Measurements from ENCODE around the gene TIAM2. TPM values are rescaled to one million over a fixed set of nuclear protein-coding genes. Genes with fewer than 3 reads are reported as not detected.
"Not testable (repeated sequence)": the region's sequence is repeated elsewhere in the genome, so short reads cannot be mapped to it uniquely, and the experiment has no call there.

TIAM2 gene
- polyA plus RNA-seq, 1 experiment = 12.6 TPM

GRCh38 chr6:155116571-155116910 is 121.4 kb downstream of the TIAM2 start:
- no peak for TF ChIP-seq CTCF (IDR thresholded peaks at IDR 0.05; ENCODE audit: low read depth, low read length)
- H3K9me3 ChIP-seq (ENCODE audit: control insufficient read depth, insufficient read depth, low read length) = no peaks in the 10 kb centered on the region
- H3K27ac ChIP-seq (ENCODE audit: low read depth, low read length) = no peak overlapping the region
- no peak for DNase-seq (ENCODE audit: low read depth, low spot score)
- ChIA-PET POLR2A (interaction anchor here (0.6 to 1.6 kb wide), 2 partner anchors 13 to 27 kb away, joined by 3 to 7 read pairs; no protein-coding TSS in a partner anchor), CTCF (interaction anchor here (0.8 to 1.4 kb wide), 5 partner anchors 11 to 248 kb away, joined by 3 to 4 read pairs (median 3); no protein-coding TSS in a partner anchor)
- H3K27me3 ChIP-seq (ENCODE audit: control insufficient read depth, insufficient read depth, low read length) = no peaks in the 10 kb centered on the region
- no peak overlapping the region for H3K4me3 ChIP-seq (ENCODE audit: low read depth, low read length)

GRCh38 chr6:155117256-155117655 is 122.1 kb downstream of the TIAM2 start:
- H3K27ac ChIP-seq (ENCODE audit: low read depth, low read length) = peak overlapping the region; percentile 52
- H3K4me3 ChIP-seq (ENCODE audit: low read depth, low read length) = no peak overlapping the region
- ChIA-PET POLR2A (interaction anchor here (0.6 to 1.6 kb wide), 3 partner anchors 14 to 55 kb away, joined by 3 to 7 read pairs (median 4); no protein-coding TSS in a partner anchor), CTCF (interaction anchor here (1.0 to 1.4 kb wide), 3 partner anchors 11 to 249 kb away, joined by 3 read pairs; no protein-coding TSS in a partner anchor)
- TF ChIP-seq CTCF (IDR thresholded peaks at IDR 0.05; ENCODE audit: low read depth, low read length) = no peak
- no peaks in the 10 kb centered on the region for H3K9me3 ChIP-seq (ENCODE audit: control insufficient read depth, insufficient read depth, low read length)
- peak; percentile 57 for DNase-seq (ENCODE audit: low read depth, low spot score)
- H3K27me3 ChIP-seq (ENCODE audit: control insufficient read depth, insufficient read depth, low read length) = no peaks in the 10 kb centered on the region

GRCh38 chr6:155117785-155118184 is 122.7 kb downstream of the TIAM2 start:
- ChIA-PET POLR2A (no interaction called here), CTCF (interaction anchor here (1.4 kb wide), 1 partner anchor 10 kb away, joined by 3 read pairs; no protein-coding TSS in a partner anchor)
- H3K27me3 ChIP-seq (ENCODE audit: control insufficient read depth, insufficient read depth, low read length) = no peaks in the 10 kb centered on the region
- H3K9me3 ChIP-seq (ENCODE audit: control insufficient read depth, insufficient read depth, low read length) = no peaks in the 10 kb centered on the region
- DNase-seq (ENCODE audit: low read depth, low spot score) = no peak
- peak overlapping the region; percentile 52 for H3K27ac ChIP-seq (ENCODE audit: low read depth, low read length)
- no peak for TF ChIP-seq CTCF (IDR thresholded peaks at IDR 0.05; ENCODE audit: low read depth, low read length)
- H3K4me3 ChIP-seq (ENCODE audit: low read depth, low read length) = no peak overlapping the region

- H3K4me3 ChIP-seq (ENCODE audit: low read depth, low read length); H3K9me3 ChIP-seq (ENCODE audit: control insufficient read depth, insufficient read depth, low read length); DNase-seq (ENCODE audit: low read depth, low spot score); H3K27me3 ChIP-seq (ENCODE audit: control insufficient read depth, insufficient read depth, low read length); H3K27ac ChIP-seq (ENCODE audit: low read depth, low read length); POLR2A ChIA-PET: not testable (repeated sequence)
- CTCF ChIA-PET = interaction anchor here (1.6 kb wide), 1 partner anchor 191 kb away, joined by 3 read pairs; no protein-coding TSS in a partner anchor
Measured at GRCh38 chr6:155119201-155119600, 124.1 kb downstream of the TIAM2 start.

GRCh38 chr6:155120034-155120433 is 124.9 kb downstream of the TIAM2 start:
- CTCF ChIA-PET = interaction anchor here (1.3 to 1.6 kb wide), 2 partner anchors 128 to 192 kb away, joined by 3 read pairs; no protein-coding TSS in a partner anchor
- POLR2A ChIA-PET = interaction anchor here (0.6 to 0.7 kb wide), 2 partner anchors 8 to 25 kb away, joined by 3 to 4 read pairs; no protein-coding TSS in a partner anchor
- Histone ChIP-seq H3K4me3 (ENCODE audit: low read depth, low read length) (no peak overlapping the region), H3K27me3 (ENCODE audit: control insufficient read depth, insufficient read depth, low read length) (no peaks in the 10 kb centered on the region), H3K27ac (ENCODE audit: low read depth, low read length) (no peak overlapping the region), H3K9me3 (ENCODE audit: control insufficient read depth, insufficient read depth, low read length) (no peaks in the 10 kb centered on the region)
- no peak for TF ChIP-seq CTCF (IDR thresholded peaks at IDR 0.05; ENCODE audit: low read depth, low read length)
- no peak for DNase-seq (ENCODE audit: low read depth, low spot score)
